ENCODE results near the gene DDIT3.

DNA sequence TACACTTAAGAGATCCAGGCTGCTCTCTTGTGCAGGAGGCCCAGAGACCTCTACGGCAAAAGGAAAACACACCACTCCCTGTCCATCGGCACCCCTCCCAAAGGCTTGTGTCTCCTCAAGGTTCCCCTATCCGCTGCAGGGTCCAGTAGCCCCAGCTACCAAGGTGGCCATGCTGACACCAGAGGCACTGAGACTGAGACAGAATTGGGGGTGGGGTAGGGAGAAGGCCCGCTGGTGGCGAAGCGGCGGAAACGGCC lies 590 bp downstream of the DDIT3 start:
- TF ChIP-seq, protein P1, sequence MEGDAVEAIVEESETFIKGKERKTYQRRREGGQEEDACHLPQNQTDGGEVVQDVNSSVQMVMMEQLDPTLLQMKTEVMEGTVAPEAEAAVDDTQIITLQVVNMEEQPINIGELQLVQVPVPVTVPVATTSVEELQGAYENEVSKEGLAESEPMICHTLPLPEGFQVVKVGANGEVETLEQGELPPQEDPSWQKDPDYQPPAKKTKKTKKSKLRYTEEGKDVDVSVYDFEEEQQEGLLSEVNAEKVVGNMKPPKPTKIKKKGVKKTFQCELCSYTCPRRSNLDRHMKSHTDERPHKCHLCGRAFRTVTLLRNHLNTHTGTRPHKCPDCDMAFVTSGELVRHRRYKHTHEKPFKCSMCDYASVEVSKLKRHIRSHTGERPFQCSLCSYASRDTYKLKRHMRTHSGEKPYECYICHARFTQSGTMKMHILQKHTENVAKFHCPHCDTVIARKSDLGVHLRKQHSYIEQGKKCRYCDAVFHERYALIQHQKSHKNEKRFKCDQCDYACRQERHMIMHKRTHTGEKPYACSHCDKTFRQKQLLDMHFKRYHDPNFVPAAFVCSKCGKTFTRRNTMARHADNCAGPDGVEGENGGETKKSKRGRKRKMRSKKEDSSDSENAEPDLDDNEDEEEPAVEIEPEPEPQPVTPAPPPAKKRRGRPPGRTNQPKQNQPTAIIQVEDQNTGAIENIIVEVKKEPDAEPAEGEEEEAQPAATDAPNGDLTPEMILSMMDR (IDR thresholded peaks at IDR 0.05), result peak in 1 of 6 experiments; percentile 7
- TF ChIP-seq POLR2A (IDR thresholded peaks at IDR 0.05), result no peak
